Measurements from ENCODE around the gene ATP5PB.

Gene ATP5PB

GRCh38 chr1:111454859-111455641, 5.8 kb downstream of the ATP5PB start:
- ATAC-seq (replicated peaks) (peak; percentile 44 to 51), DNase-seq (no peak)
- H3K4me3 Mint-ChIP-seq, result peak overlapping the region in 1 of 2 donors; percentile 39

GRCh38 chr1:111455642-111456031, 6.4 kb downstream of the ATP5PB start:
- H3K4me3 Mint-ChIP-seq, result peak overlapping the region; percentile 21 to 39
- no peak overlapping the region for H3K27ac Mint-ChIP-seq

More at GRCh38 chr1:111454859-111455641, 5.8 kb downstream of the ATP5PB start:
- H3K9me3 Mint-ChIP-seq, result no peaks in the 10 kb centered on the region
- peaks cover 27 to 54% of the 10 kb centered on the region in 2 donors for H3K4me1 Mint-ChIP-seq
- H3K27me3 Mint-ChIP-seq, result no peaks in the 10 kb centered on the region
- peaks cover 27 to 53% of the 10 kb centered on the region in 2 donors for H3K36me3 Mint-ChIP-seq
- H3K27ac Mint-ChIP-seq, result peak overlapping the region; percentile 75

GRCh38 chr1:111461765-111462164, 12.5 kb downstream of the ATP5PB start:
- Mint-ChIP-seq H3K27ac (no peak overlapping the region), H3K9me3 (peaks cover 0 to 4% of the 10 kb centered on the region in 2 donors), H3K4me1 (peaks cover 7 to 12% of the 10 kb centered on the region in 2 donors), H3K4me3 (no peak overlapping the region), H3K27me3 (no peaks in the 10 kb centered on the region), H3K36me3 (peaks cover 35 to 54% of the 10 kb centered on the region in 2 donors)
- ATAC-seq (replicated peaks) (no peak), DNase-seq (no peak)

More at GRCh38 chr1:111455642-111456031, 6.4 kb downstream of the ATP5PB start:
- DNase-seq, result no peak
- no peak for ATAC-seq (replicated peaks)
- H3K4me1 Mint-ChIP-seq, result peaks cover 27 to 48% of the 10 kb centered on the region in 2 donors
- peaks cover 28 to 54% of the 10 kb centered on the region in 2 donors for H3K36me3 Mint-ChIP-seq
- no peaks in the 10 kb centered on the region for H3K9me3 Mint-ChIP-seq
- H3K27me3 Mint-ChIP-seq, result no peaks in the 10 kb centered on the region

- Mint-ChIP-seq H3K36me3 (peaks cover 34 to 52% of the 10 kb centered on the region in 2 donors), H3K27me3 (no peaks in the 10 kb centered on the region), H3K4me3 (no peak overlapping the region), H3K27ac (no peak overlapping the region), H3K9me3 (peaks cover 0 to 4% of the 10 kb centered on the region in 2 donors), H3K4me1 (peaks cover 5 to 12% of the 10 kb centered on the region in 2 donors)
- no peak for ATAC-seq (replicated peaks)
- no peak for DNase-seq
These were observed 13.2 kb downstream of the ATP5PB start for GRCh38 chr1:111462370-111463028.

GRCh38 chr1:111463029-111463683, 13.9 kb downstream of the ATP5PB start:
- ATAC-seq (replicated peaks) (no peak), DNase-seq (no peak)
- peaks cover 34 to 50% of the 10 kb centered on the region in 2 donors for H3K36me3 Mint-ChIP-seq

GRCh38 chr1:111465754-111466153, 16.5 kb downstream of the ATP5PB start:
- Mint-ChIP-seq H3K9me3 (peaks cover 0 to 4% of the 10 kb centered on the region in 2 donors), H3K4me3 (no peak overlapping the region), H3K36me3 (peaks cover 32 to 39% of the 10 kb centered on the region in 2 donors), H3K27me3 (no peaks in the 10 kb centered on the region), H3K27ac (no peak overlapping the region), H3K4me1 (peaks cover 5 to 12% of the 10 kb centered on the region in 2 donors)
- DNase-seq, result no peak
- ATAC-seq (replicated peaks), result no peak

More at GRCh38 chr1:111463029-111463683, 13.9 kb downstream of the ATP5PB start:
- Mint-ChIP-seq H3K27ac (peak overlapping the region; percentile 11), H3K27me3 (no peaks in the 10 kb centered on the region), H3K4me1 (peaks cover 5 to 12% of the 10 kb centered on the region in 2 donors), H3K9me3 (peaks cover 0 to 4% of the 10 kb centered on the region in 2 donors), H3K4me3 (no peak overlapping the region)

GRCh38 chr1:111466480-111466879, 17.2 kb downstream of the ATP5PB start:
- Mint-ChIP-seq H3K4me3 (no peak overlapping the region), H3K27me3 (no peaks in the 10 kb centered on the region), H3K36me3 (peaks cover 31 to 37% of the 10 kb centered on the region in 2 donors), H3K9me3 (peaks cover 0 to 4% of the 10 kb centered on the region in 2 donors), H3K4me1 (peaks cover 5 to 12% of the 10 kb centered on the region in 2 donors), H3K27ac (no peak overlapping the region)
- no peak for DNase-seq
- ATAC-seq (replicated peaks), result no peak

GRCh38 chr1:111467865-111468716, 18.8 kb downstream of the ATP5PB start:
- no peak overlapping the region for H3K27ac Mint-ChIP-seq
- H3K9me3 Mint-ChIP-seq, result peaks cover 0 to 4% of the 10 kb centered on the region in 2 donors

GRCh38 chr1:111468717-111469100, 19.4 kb downstream of the ATP5PB start:
- Mint-ChIP-seq H3K4me3 (no peak overlapping the region), H3K36me3 (peaks cover 19 to 25% of the 10 kb centered on the region in 2 donors), H3K9me3 (no peaks in the 10 kb centered on the region), H3K4me1 (peaks cover 6 to 7% of the 10 kb centered on the region in 2 donors), H3K27ac (no peak overlapping the region), H3K27me3 (no peaks in the 10 kb centered on the region)
- DNase-seq (no peak), ATAC-seq (replicated peaks) (no peak)

More at GRCh38 chr1:111467865-111468716, 18.8 kb downstream of the ATP5PB start:
- no peak overlapping the region for H3K4me3 Mint-ChIP-seq
- H3K27me3 Mint-ChIP-seq, result no peaks in the 10 kb centered on the region
- DNase-seq (no peak), ATAC-seq (replicated peaks) (no peak)
- H3K4me1 Mint-ChIP-seq, result peaks cover 10 to 12% of the 10 kb centered on the region in 2 donors
- peaks cover 24 to 31% of the 10 kb centered on the region in 2 donors for H3K36me3 Mint-ChIP-seq

- no peak overlapping the region for H3K27ac Mint-ChIP-seq
These were observed 20.3 kb downstream of the ATP5PB start for GRCh38 chr1:111469539-111469938.

GRCh38 chr1:111470596-111470995, 21.3 kb downstream of the ATP5PB start:
- H3K27me3 Mint-ChIP-seq, result no peaks in the 10 kb centered on the region
- no peaks in the 10 kb centered on the region for H3K9me3 Mint-ChIP-seq
- H3K36me3 Mint-ChIP-seq, result peaks cover 8 to 10% of the 10 kb centered on the region in 2 donors
- ATAC-seq (replicated peaks) (peak in 1 of 2 donors; percentile 1), DNase-seq (no peak)
- no peak overlapping the region for H3K27ac Mint-ChIP-seq
- H3K4me1 Mint-ChIP-seq, result peaks cover 6 to 10% of the 10 kb centered on the region in 2 donors
- H3K4me3 Mint-ChIP-seq, result no peak overlapping the region

More at GRCh38 chr1:111469539-111469938, 20.3 kb downstream of the ATP5PB start:
- DNase-seq, result no peak
- H3K9me3 Mint-ChIP-seq, result no peaks in the 10 kb centered on the region
- no peak overlapping the region for H3K4me3 Mint-ChIP-seq
- no peaks in the 10 kb centered on the region for H3K27me3 Mint-ChIP-seq
- no peak for ATAC-seq (replicated peaks)
- peaks cover 0 to 7% of the 10 kb centered on the region in 2 donors for H3K4me1 Mint-ChIP-seq
- peaks cover 14 to 17% of the 10 kb centered on the region in 2 donors for H3K36me3 Mint-ChIP-seq

GRCh38 chr1:111471012-111471411, 21.7 kb downstream of the ATP5PB start:
- peaks cover 8 to 10% of the 10 kb centered on the region in 2 donors for H3K36me3 Mint-ChIP-seq
- no peak overlapping the region for H3K4me3 Mint-ChIP-seq
- no peaks in the 10 kb centered on the region for H3K9me3 Mint-ChIP-seq
- peaks cover 10 to 14% of the 10 kb centered on the region in 2 donors for H3K4me1 Mint-ChIP-seq
- ATAC-seq (replicated peaks) (peak; percentile 91 to 94), DNase-seq (peak; percentile 75)
- H3K27ac Mint-ChIP-seq, result no peak overlapping the region
- H3K27me3 Mint-ChIP-seq, result no peaks in the 10 kb centered on the region

GRCh38 chr1:111471538-111471937, 22.3 kb downstream of the ATP5PB start:
- peak; percentile 22 to 28 for ATAC-seq (replicated peaks)
- Mint-ChIP-seq H3K27ac (no peak overlapping the region), H3K36me3 (peaks cover 8 to 10% of the 10 kb centered on the region in 2 donors), H3K4me1 (peaks cover 16% of the 10 kb centered on the region in 2 donors), H3K4me3 (no peak overlapping the region), H3K9me3 (no peaks in the 10 kb centered on the region), H3K27me3 (no peaks in the 10 kb centered on the region)
- DNase-seq, result no peak

Data from stimulated activated naive B cell treated with anti-CD40 and anti-IgM and Interleukin-4, amounts not matched to agents 10 μg/mL and 1 μg/mL and 100 μg/mL, for 72 hours (primary cell).